ENCODE measurements around the gene EVL.
A peak's percentile ranks its signal among the peaks of the same experiment; 100 is the strongest.
"Not testable (repeated sequence)": the region's sequence is repeated elsewhere in the genome, so short reads cannot be mapped to it uniquely, and the experiment has no call there.

The EVL gene

DNA sequence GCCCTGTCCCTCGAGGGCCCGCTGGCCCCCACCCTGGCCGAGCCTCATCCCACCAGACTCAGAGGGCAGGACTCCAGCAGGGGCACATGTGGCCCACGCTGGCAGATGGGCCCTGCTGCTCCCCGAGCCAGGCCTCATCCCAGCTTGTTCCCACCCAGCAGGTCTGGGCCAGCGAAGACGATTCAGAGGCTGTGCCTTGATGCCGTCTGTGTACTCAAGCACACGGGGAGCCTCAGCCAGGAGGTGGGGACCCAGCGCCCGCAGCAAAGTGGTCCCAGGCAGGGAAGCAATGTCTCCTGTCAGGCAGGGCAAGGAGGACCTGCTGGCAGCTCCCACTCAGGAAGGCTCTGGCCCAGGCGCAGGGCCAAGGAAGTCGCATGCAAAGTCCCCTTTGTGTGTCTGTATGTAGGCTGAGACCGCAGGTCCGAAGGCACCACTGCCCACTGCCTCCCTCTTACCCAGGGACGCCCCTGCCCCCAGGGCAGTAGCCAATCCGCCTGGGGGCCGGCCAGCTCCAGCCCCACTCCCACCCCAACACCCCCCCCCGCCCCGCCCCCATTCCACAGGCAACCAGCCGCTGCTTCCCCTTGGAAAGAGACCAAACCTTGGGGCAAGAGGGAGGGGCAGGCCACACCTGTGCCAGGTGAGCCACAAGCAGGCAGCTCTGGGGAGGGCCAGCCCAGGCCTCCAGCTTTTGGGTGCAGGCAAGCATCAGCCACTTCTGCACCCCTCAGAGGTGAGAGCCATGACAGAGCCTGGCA lies 84.8 kb downstream of the EVL start:
- peak; percentile 65 for DNase-seq

DNA sequence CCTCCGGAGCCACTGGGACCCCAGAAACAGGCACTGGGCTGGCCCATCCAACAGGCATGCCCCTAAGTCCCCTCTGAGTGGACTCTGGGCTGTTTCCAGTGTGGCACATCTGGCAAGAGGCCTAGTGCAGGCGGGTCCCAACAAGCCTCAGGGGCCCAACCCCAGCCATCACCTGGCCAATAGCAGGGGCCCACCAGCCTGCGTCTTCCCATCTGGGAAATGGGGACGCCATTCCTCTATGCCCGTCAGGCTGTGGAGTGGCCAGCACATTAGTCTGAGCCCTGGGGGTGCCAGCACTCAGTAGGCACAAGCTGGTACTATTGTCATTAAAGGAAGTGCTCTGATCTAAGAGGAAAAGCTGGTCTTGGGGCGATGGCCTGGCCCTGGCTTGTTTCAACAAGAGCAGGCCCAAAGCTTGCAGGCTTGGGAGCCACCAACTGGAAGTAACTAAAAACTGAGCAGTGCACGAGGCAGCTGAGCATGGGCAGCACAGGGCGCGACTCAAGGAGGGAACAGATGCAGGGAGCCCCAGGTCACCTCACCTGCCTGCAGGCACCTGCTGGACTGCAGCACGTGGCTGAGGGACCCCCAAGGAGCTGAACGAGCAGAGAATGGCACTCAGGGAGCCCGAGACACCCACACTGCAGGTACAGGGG lies 85.8 kb downstream of the EVL start:
- no peak for DNase-seq

DNA sequence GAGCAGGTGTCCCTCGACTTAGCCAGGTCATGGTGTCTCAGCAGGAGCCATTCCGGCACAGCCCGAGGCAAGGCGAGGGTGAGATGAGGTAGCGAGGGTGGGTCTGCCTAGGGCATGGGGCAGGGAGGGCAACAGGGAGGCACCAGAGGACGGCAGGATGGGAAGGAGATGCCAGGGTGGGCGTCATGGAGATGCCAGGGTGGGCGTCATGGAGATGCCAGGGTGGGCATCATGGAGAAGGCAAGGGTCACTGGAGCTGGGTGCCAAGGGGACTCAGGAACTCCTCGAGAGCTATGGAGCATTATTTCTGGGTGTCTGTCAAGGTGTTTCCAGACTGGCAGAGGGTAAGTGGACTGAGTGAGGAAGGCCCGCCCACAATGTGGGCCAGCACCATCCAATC lies 86.9 kb downstream of the EVL start:
- DNase-seq: no peak

DNA sequence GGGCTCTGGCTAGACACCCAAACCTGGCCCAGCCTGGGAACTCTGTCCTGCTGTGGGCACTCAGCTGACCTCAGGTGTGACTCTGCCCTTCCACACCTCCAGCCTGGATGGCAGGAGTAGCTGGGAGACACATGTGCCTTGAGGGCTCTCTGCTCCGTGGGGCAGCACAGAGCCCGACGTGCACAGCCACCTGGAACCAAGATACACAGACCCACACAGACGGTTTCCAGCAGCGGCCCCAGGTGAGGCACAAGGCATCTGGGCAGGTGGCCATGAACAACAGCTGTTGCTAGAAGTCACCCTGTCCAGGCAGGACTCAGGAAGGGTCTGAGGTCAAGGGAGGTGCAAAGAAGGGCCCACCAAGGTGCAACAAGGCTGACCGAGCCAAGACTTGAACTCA lies 88.3 kb downstream of the EVL start:
- no peak for DNase-seq

DNA sequence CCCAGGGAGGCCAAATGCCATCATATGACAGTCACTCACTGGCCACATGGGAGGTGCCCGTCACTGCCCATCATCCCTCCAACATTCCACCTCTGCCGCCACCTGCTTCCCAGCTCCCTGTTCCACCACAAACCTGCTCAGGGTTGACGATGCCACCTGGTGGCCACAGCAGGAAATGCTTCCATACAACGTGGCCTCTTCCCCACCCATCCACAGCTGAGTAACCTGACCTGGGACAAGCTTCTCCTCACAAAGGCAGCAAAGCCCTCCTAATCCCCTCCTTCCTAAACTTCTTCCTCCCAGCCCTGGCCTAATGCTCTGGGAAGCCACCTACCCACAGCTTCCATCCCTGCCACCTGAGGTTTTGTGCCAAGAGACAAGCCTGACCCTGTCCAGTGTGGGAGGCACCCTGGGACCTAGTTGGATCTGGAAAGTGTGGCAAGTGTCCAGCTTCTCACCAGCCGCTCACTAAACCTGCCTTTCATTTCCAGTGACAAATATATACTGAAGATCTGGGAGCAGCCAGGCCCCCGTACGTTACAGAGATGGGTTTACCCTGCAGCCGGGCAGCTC lies 89.9 kb downstream of the EVL start:
- DNase-seq: no peak

DNA sequence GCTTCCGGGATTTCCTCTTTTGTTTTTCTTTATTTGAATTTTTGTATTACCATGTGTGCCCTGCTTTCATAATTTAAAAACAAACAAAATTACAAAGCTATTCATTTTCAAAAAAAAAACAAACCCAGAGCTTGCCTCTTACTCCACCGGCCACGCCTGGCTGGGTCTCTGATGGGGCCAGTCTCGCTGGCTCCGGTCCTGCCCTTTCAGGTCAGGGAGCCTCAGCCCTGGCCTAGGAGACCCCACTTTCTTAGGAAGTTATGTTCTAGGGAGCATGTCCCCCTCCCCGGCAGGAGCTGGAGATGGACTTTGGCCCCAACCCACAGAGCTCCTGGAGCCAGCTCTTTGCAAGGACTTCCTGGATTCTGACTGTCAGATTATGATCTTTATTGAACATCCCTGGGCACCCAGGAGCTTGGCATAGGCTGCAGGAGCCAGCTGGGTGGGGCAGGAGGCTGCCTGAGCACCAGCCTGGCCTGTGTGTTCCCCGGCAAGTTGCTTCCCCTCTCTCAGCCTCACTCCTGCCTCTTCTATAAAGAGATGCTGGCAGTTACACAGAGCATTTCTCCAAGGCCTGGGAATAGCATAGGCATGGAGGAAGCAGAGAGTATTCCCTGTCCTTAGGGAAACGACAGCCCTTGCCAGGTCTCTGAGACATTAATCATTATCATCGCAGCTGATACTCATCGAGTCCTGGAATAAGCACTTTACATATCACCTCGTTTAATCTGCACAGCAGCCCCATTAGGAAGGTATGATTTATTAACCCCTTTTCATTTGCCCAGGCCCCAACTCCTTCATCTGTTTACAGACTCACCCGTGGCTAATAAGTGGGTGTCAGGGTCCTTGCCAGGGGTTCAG lies 90.8 kb downstream of the EVL start:
- DNase-seq: no peak

DNA sequence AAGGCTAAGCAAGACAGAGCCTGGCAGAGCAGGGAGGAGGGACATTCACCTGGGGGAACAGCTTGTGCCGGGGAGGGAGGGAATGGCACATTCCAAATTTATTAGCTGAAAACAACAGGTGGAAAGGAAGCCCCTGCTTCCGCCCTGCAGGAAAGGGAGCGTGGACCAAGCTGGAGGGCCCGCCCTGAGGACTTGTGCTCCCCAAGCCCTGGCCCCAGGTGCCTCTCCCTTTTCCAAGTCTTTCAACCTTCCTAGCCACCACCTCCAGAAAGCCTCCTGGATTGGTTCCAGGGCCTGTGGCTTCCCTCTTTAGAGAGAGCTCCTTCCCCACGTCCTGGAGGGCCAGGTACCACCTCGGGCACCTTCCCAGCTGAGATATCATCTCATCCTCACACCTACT lies 91.6 kb downstream of the EVL start:
- no peak for DNase-seq

DNA sequence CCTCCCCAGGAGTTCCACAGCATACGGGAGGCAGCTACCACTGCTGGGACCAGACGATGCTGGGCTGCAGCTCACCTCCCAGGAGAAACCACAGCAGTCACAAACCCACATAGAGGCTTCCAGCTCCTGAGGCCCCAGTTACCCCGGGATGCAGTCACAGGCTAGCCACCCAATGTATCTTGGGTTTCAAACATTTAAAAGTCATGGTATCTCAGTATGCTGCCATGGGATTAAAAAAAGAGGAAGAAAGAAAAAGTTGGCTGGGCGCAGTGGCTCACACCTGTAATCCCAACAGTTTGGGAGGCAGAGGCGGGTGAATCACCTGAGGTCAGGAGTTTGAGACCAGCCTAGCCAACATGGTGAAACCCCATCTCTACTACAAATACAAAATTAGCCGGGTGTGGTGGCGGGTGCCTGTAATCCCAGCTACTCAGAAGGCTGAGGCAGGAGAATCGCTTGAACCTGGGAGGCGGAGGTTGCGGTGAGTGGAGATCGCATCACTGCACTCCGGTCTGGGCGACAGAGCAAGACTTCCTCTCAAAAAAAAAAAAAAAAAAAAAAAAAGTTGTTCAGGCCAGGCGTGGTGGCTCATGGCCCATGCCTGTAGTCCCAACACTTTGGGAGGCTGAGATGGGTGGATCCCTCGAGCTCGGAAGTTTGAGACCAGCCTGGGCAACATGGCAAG lies 92.5 kb downstream of the EVL start:
- DNase-seq: not testable (repeated sequence)

DNA sequence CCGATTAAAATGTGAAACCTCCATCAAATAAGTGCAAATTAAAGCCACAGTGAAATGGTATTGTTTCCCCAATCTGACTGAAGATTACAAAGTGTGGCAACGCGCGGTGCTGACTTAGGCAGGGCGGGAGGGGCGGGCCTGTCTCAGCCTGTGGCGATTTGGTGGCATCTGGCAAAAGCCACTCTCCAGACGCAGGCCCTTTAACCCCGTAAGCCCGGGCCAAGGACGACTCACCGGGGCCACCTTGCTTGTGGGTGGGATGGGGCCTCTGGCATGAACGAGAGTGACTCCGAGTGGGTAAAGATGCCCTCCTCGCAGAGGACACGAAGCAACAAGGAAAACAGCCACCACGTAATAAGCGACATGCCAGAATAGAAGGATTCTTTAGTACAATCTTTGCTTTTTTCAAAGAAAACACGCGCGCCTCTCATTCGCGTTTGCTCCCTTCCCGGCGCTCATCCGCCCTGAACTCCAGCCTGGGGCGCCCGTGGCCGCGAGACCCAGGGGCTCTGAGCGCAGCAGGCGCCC lies 93.4 kb downstream of the EVL start:
- DNase-seq: no peak

DNA sequence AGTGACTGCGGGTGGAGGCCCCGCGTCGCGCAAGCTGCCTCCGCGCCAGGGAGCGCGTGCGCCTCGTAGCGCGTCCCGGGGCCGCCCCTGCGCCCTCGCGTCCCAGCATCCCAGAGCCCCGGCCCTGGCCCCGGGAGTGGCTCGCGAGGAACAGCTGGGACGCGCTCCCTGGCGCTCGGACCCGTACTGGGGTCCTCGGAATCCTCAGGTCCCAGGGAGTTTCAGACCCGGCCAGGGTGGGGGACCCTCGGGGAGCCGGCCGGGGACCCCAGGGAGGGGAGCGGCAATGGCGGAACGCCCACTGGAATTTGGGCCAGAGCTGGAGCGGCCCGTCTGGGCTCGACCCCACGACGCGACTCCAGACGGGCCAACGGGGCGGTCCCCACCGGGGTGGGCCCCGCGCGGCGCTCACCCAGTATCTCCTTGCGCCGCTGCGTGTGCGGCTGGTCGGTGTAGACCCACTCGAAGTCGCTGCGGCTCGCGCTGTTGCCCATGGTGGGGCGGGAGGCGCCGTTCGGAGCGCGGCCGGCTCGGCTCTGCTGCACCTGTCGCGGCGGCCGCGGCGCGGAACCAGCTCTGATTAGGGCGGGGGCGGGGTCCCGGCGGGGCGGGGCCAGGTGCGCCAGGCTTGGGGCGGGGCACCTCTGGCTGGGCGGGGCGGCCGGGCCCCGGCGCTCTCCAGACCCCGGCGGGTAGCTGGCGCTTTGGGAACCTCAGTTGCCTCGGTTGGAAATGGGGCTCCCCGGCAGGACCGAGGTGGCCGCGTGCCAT lies 94.1 kb downstream of the EVL start, which contains the start of gene DEGS2:
DEGS2 (minus strand) TSS at position 552 of the 771 bp plus-strand sequence; CDS start at position 494, 58 bp downstream.
- DNase-seq: peak; percentile 59

DNA sequence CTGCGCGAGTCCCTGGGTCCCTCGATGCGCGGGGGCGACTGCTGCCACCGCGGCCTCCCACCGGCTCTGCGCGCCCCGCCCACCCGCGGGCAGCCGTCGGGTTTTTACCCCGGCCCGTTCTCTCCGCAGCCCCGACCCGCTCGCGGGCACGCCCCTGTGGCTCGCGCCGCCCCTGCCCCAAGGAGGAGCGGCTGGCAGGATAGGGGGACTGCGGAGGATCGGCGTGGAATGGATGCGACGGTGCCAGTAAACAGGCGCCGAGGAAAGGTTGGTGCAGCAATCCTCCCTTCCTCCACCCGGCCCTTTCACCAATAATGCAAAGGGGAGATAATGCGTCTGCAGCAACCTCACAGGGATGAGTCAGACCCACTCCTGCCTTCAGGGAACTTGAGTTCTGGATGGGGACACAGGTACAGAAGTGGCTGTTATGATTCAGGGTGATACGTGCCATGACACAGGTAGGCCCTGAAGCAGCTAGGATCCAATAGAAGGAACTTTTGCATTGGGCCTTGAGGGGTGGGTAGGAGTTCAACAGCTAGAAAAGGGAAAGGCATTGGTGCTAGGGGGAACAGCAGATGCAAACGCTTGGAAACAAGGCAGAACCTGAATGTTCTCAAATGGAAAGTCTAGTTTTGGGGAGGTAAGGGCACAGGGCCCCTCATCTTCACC lies 94.8 kb downstream of the EVL start:
- no peak for DNase-seq

DNA sequence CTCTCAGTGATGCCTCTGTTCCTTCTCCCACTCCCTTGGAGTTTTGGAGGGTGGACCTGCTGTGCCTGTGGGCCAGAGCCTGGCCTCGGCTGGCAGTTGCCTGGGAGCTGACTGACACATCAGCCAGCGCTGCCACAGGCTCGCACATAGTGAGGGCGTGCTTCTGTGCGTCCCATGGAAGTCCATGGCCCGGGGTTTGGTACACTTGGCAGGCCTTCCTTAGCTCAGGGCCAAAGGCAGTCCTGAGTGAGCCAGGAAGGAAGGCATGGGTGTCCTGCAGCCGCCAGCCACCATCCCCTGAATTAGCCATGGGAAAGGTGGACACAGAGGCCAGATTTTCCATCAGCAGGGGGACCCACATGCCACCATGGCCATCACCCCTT lies 95.3 kb downstream of the EVL start:
- DNase-seq: no peak

DNA sequence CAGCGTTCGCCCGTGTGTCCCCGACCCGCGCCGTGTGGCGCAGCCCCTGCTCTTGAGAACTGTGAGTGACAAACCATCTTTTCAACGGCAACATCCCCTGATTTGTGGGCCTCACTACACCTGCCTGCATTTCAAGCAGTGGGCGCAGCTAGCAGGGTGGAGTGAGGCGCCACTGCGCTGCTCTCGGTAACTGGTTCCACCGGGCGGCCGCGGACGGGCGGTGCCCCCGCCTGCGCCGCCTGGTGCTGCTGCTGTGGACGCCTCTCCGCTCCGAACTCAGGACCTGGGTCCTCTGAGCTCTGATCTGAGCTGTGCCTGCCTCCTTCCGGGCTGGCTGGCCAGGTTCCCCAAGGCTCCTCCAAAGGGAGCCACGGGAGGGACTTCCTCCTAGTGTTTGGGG lies 100.2 kb downstream of the EVL start:
- DNase-seq: no peak

DNA sequence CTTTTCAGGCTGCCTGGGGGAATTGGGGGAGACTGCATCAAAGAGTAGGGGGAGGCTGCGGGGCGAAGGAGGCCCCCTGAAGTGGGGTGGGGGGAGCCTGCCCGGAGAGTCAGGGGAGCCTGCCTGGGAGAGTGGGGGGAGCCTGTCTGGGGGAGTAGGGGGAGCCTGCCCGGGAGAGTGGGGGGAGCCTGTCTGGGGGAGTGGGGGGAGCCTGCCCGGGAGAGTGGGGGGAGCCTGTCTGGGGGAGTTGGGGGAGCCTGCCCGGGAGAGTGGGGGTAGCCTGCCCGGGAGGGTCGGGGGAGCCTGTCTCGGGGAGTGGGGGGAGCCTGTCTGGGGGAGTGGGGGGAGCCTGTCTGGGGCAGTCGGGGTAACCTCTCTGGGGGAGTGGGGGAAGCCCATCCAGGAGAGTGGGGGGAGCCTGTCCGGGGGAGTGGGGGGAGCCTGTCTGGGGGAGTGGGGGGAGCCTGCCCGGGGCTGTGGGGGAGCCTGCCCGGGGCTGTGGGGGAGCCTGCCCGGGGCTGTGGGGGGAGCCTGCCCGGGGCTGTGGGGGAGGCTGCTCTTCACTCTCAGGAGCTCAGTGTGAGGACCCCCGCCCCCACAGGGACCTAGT lies 100.7 kb downstream of the EVL start:
- no peak for DNase-seq

DNA sequence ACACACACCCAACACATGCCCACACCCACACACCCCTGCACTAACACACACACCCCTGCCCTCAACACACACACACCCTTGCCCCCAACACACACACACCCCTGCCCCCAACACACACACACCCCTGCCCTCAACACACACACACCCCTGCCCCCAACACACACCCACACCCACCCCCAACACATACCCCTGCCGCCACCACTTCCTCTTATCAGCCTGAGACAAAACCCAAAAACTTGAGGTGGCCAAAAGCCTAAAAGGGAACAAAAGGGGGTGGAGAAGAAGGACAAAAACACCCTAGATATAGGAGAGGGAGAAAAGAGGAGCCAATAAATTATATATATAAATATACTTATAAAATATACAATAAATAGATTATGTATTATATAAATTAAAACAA lies 103.3 kb downstream of the EVL start:
- DNase-seq: no peak

DNA sequence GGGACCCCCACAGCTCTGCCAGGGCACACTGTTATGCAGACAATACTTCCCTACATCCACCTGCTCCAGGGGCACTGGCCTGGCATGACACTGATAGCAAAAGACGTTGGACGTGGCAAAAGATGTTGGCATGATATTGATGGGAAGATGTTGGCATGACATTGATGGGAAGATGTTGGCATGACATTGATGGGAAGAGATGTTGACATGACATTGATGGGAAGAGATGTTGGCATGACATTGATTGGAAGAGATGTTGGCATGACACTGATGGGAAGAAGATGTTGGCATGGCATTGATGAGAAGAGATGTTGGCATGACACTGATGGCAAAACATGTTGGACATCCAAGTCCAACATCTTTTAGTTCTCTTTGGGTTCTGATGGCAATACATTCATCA lies 105.7 kb downstream of the EVL start:
- DNase-seq: no peak

DNA sequence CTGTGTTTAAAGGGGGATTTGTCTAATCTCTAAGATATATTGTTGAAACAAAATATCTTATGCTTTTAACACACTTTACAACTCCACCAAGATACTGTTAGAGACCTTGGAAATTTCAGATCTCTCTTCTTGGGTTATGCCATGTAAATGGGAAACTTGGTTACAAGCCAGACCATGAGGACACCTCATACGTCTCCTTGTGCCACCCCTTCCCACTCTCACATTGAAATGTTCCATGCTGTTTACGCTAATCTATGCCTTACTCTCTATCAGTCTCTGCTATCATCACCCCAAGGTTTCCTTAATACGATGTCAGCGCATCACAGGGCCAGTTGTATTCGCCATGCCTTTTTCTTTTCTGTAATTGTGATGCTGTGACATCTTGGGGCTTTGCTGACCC lies 107.6 kb downstream of the EVL start:
- DNase-seq: no peak

DNA sequence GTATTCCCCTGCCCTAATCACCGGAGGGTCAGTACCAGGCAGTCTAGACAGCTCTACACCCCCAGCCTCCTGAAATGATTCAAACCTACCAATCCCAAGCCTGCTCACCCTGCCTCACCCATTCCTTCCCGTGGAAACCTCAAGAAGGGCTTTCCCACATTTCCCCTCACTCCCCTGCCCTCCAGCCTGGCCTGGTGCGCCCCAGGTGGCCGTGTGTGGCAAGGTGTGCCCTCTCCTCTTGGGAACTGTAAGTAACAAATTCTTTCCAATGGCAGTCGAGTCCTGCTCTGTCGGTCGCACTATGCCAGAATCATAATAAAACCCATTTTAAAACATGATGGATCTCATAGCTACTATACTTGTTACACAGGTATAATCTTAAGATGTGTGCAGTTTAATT lies 108.1 kb downstream of the EVL start:
- DNase-seq: no peak

DNA sequence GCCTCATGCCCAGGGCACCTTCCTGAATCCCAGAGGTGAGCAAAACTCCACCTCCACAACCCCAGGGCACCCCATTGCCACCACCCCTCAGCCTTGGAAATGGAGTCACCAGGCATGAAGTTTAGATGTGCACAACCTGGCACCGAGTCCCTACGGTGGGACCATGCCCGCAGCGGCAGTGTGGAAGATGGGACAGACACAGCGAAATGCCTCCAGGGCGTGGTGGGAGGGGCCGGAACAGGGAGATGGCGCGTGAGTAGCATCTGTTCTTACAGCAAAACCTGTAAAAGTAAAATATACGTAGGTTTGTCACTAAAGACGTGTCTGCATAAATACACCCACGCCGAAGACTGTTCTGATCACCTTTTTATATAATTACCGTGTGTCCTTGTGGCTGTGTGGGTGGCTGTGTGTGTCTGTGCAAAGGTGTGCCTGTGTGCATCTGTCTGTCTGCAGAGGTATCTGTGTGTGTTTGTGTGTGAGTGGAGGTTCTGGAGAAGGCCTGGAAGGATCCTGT lies 111.6 kb downstream of the EVL start:
- no peak for DNase-seq

DNA sequence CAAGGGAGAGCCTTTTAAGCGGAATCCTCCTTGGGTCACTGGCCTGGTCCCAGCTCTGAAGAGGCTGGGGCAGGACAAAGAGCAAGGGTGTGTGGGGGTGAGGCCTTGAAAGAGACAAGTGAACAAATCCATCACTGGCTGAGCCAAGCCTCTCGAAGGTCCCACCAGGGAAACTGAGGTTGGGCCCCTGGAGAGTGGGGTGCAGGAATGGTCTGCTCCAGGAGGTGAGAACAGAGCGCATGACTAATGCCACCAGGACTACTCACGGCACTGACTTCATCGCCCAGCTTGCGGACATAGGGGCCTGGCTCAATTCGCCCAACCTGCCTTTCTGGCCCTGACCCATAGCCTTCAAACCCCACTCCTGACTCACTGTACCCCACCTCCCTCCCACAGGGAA lies 113.5 kb downstream of the EVL start:
- no peak for DNase-seq
